ENCODE data around the gene HSPA1A.
A peak's percentile ranks its signal among the peaks of the same experiment; 100 is the strongest.
"Not testable (repeated sequence)": the region's sequence is repeated elsewhere in the genome, so short reads cannot be mapped to it uniquely, and the experiment has no call there.

The HSPA1A gene

DNA sequence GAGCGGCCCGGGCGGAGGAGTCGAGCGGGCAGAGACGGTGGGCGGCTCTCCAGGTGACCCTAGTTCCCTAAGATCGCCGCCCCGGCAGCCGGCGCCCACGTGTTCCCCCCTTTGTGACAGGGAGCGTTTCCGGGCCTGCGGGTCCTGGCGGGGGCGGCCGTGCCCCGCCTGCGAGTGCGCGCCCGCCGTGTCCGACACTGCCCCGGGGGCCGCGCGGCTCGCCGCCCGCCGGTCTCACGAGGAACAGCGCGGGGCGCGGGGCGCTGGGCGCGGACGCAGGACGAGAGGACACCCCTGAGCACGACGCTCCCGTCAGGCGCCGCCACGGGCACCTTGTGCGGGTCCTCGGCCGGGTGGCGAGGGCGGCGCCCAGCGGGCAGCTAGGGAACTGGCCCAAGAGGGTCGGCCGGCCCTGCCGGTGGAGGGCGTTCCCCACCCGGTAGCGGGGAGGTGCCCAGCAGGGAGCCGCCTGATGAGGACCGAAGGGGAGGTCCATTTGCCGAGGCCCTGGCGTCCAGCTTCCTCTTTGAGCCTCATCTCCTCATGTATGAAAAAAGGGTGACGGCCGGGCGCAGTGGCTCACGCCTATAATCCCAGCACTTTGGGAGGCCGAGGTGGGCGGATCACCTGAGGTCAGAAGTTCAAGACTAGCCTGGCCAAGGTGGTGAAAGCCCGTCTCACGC lies 19.6 kb upstream of the HSPA1A start, which contains the start of gene VARS1:
TSS of gene VARS1 (minus strand) at position 137 of the 683 bp plus-strand sequence. CDS start 535 bp downstream, outside the sequence.
- Histone ChIP-seq H2AFZ (ENCODE audit: low read depth) (peak within 1 kb of the TSS; percentile 67; the same call in 1 of the 2 replicates), H3K9ac (peak within 1 kb of the TSS; percentile 95), H3K36me3 (ENCODE audit: insufficient read depth) (no peaks in the 10 kb centered on the region; the same call in 1 of the 2 replicates), H3K4me1 (ENCODE audit: low read depth, poor library complexity, severe bottlenecking) (peaks cover 30% of the 10 kb centered on the region), H3K27me3 (ENCODE audit: insufficient read depth, low read depth) (no peaks in the 10 kb centered on the region), H3K27ac (peak within 1 kb of the TSS; percentile 82), H3K4me3 (IDR thresholded peaks at IDR 0.05; ENCODE audit: insufficient read depth, low read depth, low read length) (no peak within 1 kb of the TSS), H4K20me1 (ENCODE audit: insufficient read depth) (no peaks in the 10 kb centered on the region), H3K4me2 (peak within 1 kb of the TSS; percentile 99), H3K79me2 (ENCODE audit: insufficient read depth, low read depth) (peaks cover 30% of the 10 kb centered on the region)
- peak; percentile 54; the same call in 1 of the 2 replicates for TF ChIP-seq CTCF (conservative IDR thresholded peaks at IDR 0.05; ENCODE audit: low read depth, low read length)

DNA sequence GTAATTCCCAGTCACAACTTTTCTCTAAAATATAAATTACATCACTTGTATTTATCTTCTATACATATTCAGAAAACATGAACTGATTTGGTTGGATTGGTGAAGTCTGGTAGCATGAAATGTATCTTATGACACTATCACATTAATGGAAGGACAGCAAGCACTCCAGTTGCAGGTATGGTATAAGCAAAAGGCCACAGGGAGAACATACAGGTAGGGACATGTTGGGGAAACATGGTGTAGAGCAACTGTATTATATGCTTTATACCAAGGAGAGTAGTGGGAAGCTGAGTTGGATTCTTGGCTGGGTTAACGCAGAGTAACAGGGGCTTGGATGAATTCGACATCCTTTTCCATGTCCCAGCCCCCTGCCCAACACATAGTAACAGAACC lies 18.4 kb upstream of the HSPA1A start:
- H4K20me1 ChIP-seq (ENCODE audit: insufficient read depth), result no peaks in the 10 kb centered on the region
- TF ChIP-seq CTCF (conservative IDR thresholded peaks at IDR 0.05; ENCODE audit: low read depth, low read length), result no peak
- no peak overlapping the region for H3K27ac ChIP-seq
- no peaks in the 10 kb centered on the region for H3K27me3 ChIP-seq (ENCODE audit: insufficient read depth, low read depth)
- H3K4me1 ChIP-seq (ENCODE audit: low read depth, poor library complexity, severe bottlenecking), result peaks cover 21% of the 10 kb centered on the region
- H3K79me2 ChIP-seq (ENCODE audit: insufficient read depth, low read depth), result peaks cover 34% of the 10 kb centered on the region
- H3K4me2 ChIP-seq, result no peak overlapping the region
- no peak overlapping the region for H3K9ac ChIP-seq
- no peak overlapping the region for H2AFZ ChIP-seq (ENCODE audit: low read depth)
- no peak overlapping the region for H3K4me3 ChIP-seq (IDR thresholded peaks at IDR 0.05; ENCODE audit: insufficient read depth, low read depth, low read length)
- H3K36me3 ChIP-seq (ENCODE audit: insufficient read depth), result no peaks in the 10 kb centered on the region; the same call in 1 of the 2 replicates

DNA sequence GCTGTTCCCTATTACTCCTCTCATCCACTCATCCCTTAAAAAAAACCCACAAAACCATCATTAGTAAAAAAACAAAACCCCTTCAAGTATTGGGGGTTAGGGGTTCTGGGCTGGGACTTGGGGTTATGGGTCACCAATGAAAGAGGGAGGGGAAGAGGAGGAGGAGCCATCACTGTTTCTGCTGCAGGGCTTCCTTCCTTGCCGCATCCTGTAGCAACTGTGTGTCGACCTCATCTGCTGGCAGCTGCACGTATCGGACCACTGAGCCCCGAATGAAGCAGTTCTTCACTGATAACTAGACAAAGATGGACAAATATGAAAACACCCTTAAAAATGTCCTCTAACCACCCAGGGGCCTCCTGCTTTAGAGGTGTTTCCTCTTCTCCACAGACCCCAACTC lies 17.8 kb upstream of the HSPA1A start:
- peaks cover 34% of the 10 kb centered on the region for H3K79me2 ChIP-seq (ENCODE audit: insufficient read depth, low read depth)
- H2AFZ ChIP-seq (ENCODE audit: low read depth), result no peak overlapping the region
- no peak overlapping the region for H3K4me3 ChIP-seq (IDR thresholded peaks at IDR 0.05; ENCODE audit: insufficient read depth, low read depth, low read length)
- H3K4me1 ChIP-seq (ENCODE audit: low read depth, poor library complexity, severe bottlenecking), result peaks cover 21% of the 10 kb centered on the region
- no peaks in the 10 kb centered on the region for H3K27me3 ChIP-seq (ENCODE audit: insufficient read depth, low read depth)
- H4K20me1 ChIP-seq (ENCODE audit: insufficient read depth), result no peaks in the 10 kb centered on the region
- no peak overlapping the region for H3K9ac ChIP-seq
- no peak for TF ChIP-seq CTCF (conservative IDR thresholded peaks at IDR 0.05; ENCODE audit: low read depth, low read length)
- no peaks in the 10 kb centered on the region; the same call in 1 of the 2 replicates for H3K36me3 ChIP-seq (ENCODE audit: insufficient read depth)
- no peak overlapping the region for H3K27ac ChIP-seq
- no peak overlapping the region for H3K4me2 ChIP-seq

DNA sequence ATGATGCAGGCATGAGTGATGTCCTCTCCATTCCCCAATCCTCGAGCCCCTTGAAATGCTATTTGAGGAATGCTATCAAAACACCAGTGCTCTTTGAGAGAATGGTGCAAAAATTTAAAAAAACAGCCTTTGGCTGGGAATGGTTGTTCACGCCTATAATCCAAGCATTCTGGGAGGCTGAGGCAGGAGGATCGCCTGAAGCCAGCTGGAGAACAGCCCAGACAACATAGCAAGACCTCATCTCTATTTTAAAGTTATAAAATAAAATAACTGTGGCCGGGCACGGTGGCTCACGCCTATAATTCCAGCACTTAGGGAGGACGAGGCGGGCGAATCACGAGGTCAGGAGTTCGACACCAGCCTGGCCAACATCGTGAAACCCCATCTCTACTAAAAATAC lies 15.6 kb upstream of the HSPA1A start:
- H3K4me1 ChIP-seq (ENCODE audit: low read depth, poor library complexity, severe bottlenecking), result peaks cover 10% of the 10 kb centered on the region
- H3K27me3 ChIP-seq (ENCODE audit: insufficient read depth, low read depth), result no peaks in the 10 kb centered on the region
- H2AFZ ChIP-seq (ENCODE audit: low read depth), result no peak overlapping the region
- H3K27ac ChIP-seq, result no peak overlapping the region
- H3K4me3 ChIP-seq (IDR thresholded peaks at IDR 0.05; ENCODE audit: insufficient read depth, low read depth, low read length), result no peak overlapping the region
- H4K20me1 ChIP-seq (ENCODE audit: insufficient read depth), result no peaks in the 10 kb centered on the region
- H3K36me3 ChIP-seq (ENCODE audit: insufficient read depth), result no peaks in the 10 kb centered on the region
- H3K79me2 ChIP-seq (ENCODE audit: insufficient read depth, low read depth), result peaks cover 12% of the 10 kb centered on the region
- H3K9ac ChIP-seq, result no peak overlapping the region
- no peak overlapping the region for H3K4me2 ChIP-seq
- no peak for TF ChIP-seq CTCF (conservative IDR thresholded peaks at IDR 0.05; ENCODE audit: low read depth, low read length)

- H3K4me1 ChIP-seq (ENCODE audit: low read depth, poor library complexity, severe bottlenecking), result peaks cover 17% of the 10 kb centered on the region
- H3K79me2 ChIP-seq (ENCODE audit: insufficient read depth, low read depth), result peaks cover 15% of the 10 kb centered on the region
- H2AFZ ChIP-seq (ENCODE audit: low read depth); H3K9ac ChIP-seq; H3K36me3 ChIP-seq (ENCODE audit: insufficient read depth); H3K4me2 ChIP-seq; H3K27me3 ChIP-seq (ENCODE audit: insufficient read depth, low read depth); H3K4me3 ChIP-seq (IDR thresholded peaks at IDR 0.05; ENCODE audit: insufficient read depth, low read depth, low read length); H4K20me1 ChIP-seq (ENCODE audit: insufficient read depth); H3K27ac ChIP-seq: not testable (repeated sequence)
Measured at GRCh38 chr6:31801031-31801927, 14.1 kb upstream of the HSPA1A start.
